ENCODE data around the gene KIAA0753. TPM values are rescaled to one million over a fixed set of nuclear protein-coding genes. Genes with fewer than 3 reads are reported as not detected.

KIAA0753 gene
- polyA plus RNA-seq (2013, experiment 1 of 2): 16.2 TPM
- 19.9 TPM for polyA plus RNA-seq (2013, experiment 2 of 2)

DNA sequence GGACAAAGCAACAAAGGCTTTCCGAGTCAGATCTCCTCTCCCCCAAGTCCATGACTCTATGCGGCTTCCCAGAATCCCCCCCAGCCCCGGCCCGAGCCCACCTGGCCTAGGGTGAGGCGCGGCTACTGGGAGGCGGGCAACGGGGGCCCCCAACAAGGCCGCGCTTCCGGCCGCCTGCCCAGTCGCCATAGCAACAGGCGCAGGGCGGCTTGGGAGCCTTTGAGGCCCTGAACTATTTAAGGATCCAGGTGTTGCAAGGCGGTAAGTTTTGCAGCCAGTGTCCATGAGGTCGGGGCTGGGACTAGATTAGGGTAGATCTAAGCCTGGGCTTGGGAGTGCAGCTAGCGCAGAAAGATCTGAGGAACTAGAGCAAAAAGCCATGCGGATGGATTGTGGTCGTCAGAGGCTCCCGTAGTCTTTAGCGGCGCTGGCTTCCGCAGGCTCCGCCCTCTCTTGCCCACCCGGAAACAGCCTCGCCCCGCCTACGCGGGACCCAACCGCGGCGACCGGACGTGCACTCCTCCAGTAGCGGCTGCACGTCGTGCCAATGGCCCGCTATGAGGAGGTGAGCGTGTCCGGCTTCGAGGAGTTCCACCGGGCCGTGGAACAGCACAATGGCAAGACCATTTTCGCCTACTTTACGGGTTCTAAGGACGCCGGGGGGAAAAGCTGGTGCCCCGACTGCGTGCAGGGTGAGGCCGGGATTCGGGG, at the start of gene KIAA0753, which contains the start of gene TXNDC17:
KIAA0753 (minus strand) TSS at position 176 of the 711 bp plus-strand sequence. CDS start 5,608 bp downstream, outside the sequence.
TXNDC17 (plus strand) TSS at position 525 of the 711 bp plus-strand sequence; CDS start at position 548, 23 bp downstream.
- peak within 1 kb of the TSS; percentile 89 for H3K4me3 ChIP-seq (ENCODE audit: low read length)
- WGBS: under 1% methylated on average over 52 of the region's 52 CpGs
- no peaks in the 10 kb centered on the region for H3K27me3 ChIP-seq (ENCODE audit: insufficient read depth, low read length)
- H3K9ac ChIP-seq (ENCODE audit: low read depth, low read length): peak within 1 kb of the TSS; percentile 93
- H3K9me3 ChIP-seq (ENCODE audit: insufficient read depth, low read depth, low read length): no peaks in the 10 kb centered on the region
- peak within 1 kb of the TSS; percentile 94 for H3K27ac ChIP-seq (ENCODE audit: low read depth, low read length)
- peaks cover 7% of the 10 kb centered on the region; the same call in 1 of the 2 replicates for H3K4me1 ChIP-seq (ENCODE audit: insufficient read depth, low read length)
- peaks cover 35% of the 10 kb centered on the region for H3K36me3 ChIP-seq (ENCODE audit: insufficient read depth, low read length)

DNA sequence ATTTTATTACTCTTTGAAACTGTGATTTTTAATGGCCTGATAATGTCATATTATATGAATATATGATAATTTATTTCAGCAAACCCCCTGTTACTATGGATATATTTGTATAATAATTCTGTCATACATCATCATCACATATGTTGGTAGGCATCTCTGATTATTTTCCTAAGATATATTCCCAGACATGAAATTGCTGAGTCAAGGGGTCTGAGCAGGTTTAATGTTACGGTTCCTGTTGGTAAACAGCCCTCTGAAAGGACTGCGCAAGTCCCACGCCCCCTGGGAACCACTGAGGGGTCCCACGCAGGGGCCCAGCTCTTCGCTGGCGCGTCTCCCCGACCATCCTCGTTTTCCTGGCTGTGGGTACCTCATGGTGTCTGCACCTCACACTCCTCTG, 48.4 kb upstream of the KIAA0753 start:
- H3K36me3 ChIP-seq (ENCODE audit: insufficient read depth, low read length): no peaks in the 10 kb centered on the region
- no peak overlapping the region for H3K27ac ChIP-seq (ENCODE audit: low read depth, low read length)
- no peaks in the 10 kb centered on the region for H3K9me3 ChIP-seq (ENCODE audit: insufficient read depth, low read depth, low read length)
- 91% methylated on average over 9 of the region's 9 CpGs for WGBS
- no peak overlapping the region for H3K4me3 ChIP-seq (ENCODE audit: low read length)
- H3K9ac ChIP-seq (ENCODE audit: low read depth, low read length): no peak overlapping the region
- no peaks in the 10 kb centered on the region for H3K27me3 ChIP-seq (ENCODE audit: insufficient read depth, low read length)
- no peaks in the 10 kb centered on the region for H3K4me1 ChIP-seq (ENCODE audit: insufficient read depth, low read length)

GRCh38 chr17:6686026-6686425, 45.5 kb upstream of the KIAA0753 start:
- H3K27ac ChIP-seq (ENCODE audit: low read depth, low read length): no peak overlapping the region
- H3K9me3 ChIP-seq (ENCODE audit: insufficient read depth, low read depth, low read length): no peaks in the 10 kb centered on the region
- H3K9ac ChIP-seq (ENCODE audit: low read depth, low read length): no peak overlapping the region
- H3K27me3 ChIP-seq (ENCODE audit: insufficient read depth, low read length): no peaks in the 10 kb centered on the region
- H3K4me1 ChIP-seq (ENCODE audit: insufficient read depth, low read length): no peaks in the 10 kb centered on the region
- H3K36me3 ChIP-seq (ENCODE audit: insufficient read depth, low read length): no peaks in the 10 kb centered on the region
- no peak overlapping the region for H3K4me3 ChIP-seq (ENCODE audit: low read length)
- 92% methylated on average over 4 of the region's 4 CpGs for WGBS

- H3K4me1 ChIP-seq (ENCODE audit: insufficient read depth, low read length): no peaks in the 10 kb centered on the region
- WGBS: 93% methylated on average over 14 of the region's 14 CpGs
- no peaks in the 10 kb centered on the region for H3K27me3 ChIP-seq (ENCODE audit: insufficient read depth, low read length)
- H3K36me3 ChIP-seq (ENCODE audit: insufficient read depth, low read length): no peaks in the 10 kb centered on the region
- no peak overlapping the region for H3K9ac ChIP-seq (ENCODE audit: low read depth, low read length)
- H3K4me3 ChIP-seq (ENCODE audit: low read length): no peak overlapping the region
- no peaks in the 10 kb centered on the region for H3K9me3 ChIP-seq (ENCODE audit: insufficient read depth, low read depth, low read length)
- H3K27ac ChIP-seq (ENCODE audit: low read depth, low read length): no peak overlapping the region
These were observed 44.6 kb upstream of the KIAA0753 start for GRCh38 chr17:6684881-6685767.

GRCh38 chr17:6684460-6684783, 43.9 kb upstream of the KIAA0753 start:
- Histone ChIP-seq H3K27ac (ENCODE audit: low read depth, low read length) (no peak overlapping the region), H3K4me3 (ENCODE audit: low read length) (no peak overlapping the region), H3K36me3 (ENCODE audit: insufficient read depth, low read length) (no peaks in the 10 kb centered on the region), H3K27me3 (ENCODE audit: insufficient read depth, low read length) (no peaks in the 10 kb centered on the region), H3K9ac (ENCODE audit: low read depth, low read length) (no peak overlapping the region), H3K9me3 (ENCODE audit: insufficient read depth, low read depth, low read length) (no peaks in the 10 kb centered on the region), H3K4me1 (ENCODE audit: insufficient read depth, low read length) (no peaks in the 10 kb centered on the region)
- 77% methylated on average over 7 of the region's 7 CpGs for WGBS

DNA sequence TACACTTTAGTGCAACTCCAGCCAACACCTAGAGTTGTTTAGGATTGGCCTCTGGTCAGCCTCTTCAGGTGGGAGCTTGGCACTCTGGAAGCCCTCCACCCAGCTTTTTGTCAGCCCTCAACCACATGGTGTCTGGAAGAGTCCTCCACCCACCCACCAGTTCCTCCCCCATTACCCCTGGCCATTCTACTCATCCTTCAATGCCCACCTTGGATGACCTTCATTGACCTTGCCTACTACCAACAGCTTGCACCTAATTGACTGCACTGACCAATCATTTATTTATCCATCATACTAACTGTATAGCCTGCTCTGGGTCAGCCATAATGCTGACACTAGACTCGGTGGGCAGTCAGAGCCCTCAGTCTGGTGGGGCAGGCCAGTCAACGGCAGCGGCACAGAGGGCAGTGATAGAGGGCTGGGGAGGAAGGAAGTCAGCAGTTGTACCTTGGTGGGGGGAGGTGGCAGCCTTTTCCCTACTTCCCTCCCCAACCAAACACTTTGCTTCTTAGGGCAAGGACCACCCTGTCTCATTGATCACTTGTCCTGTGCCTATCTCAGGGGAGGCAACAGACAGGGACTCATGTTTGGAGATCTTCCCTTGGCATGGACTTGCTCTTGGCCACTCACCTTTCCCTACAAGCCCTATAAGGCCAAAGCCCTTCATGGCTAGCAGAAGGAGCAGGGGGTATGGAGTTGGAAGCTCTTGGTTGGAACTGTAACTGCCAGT, 43.4 kb upstream of the KIAA0753 start:
- Histone ChIP-seq H3K9me3 (ENCODE audit: insufficient read depth, low read depth, low read length) (no peaks in the 10 kb centered on the region), H3K27me3 (ENCODE audit: insufficient read depth, low read length) (no peaks in the 10 kb centered on the region), H3K27ac (ENCODE audit: low read depth, low read length) (no peak overlapping the region), H3K36me3 (ENCODE audit: insufficient read depth, low read length) (no peaks in the 10 kb centered on the region), H3K4me1 (ENCODE audit: insufficient read depth, low read length) (no peaks in the 10 kb centered on the region), H3K9ac (ENCODE audit: low read depth, low read length) (no peak overlapping the region), H3K4me3 (ENCODE audit: low read length) (no peak overlapping the region)
- whole genome bisulfite sequencing: 87% methylated on average over 3 of the region's 3 CpGs

DNA sequence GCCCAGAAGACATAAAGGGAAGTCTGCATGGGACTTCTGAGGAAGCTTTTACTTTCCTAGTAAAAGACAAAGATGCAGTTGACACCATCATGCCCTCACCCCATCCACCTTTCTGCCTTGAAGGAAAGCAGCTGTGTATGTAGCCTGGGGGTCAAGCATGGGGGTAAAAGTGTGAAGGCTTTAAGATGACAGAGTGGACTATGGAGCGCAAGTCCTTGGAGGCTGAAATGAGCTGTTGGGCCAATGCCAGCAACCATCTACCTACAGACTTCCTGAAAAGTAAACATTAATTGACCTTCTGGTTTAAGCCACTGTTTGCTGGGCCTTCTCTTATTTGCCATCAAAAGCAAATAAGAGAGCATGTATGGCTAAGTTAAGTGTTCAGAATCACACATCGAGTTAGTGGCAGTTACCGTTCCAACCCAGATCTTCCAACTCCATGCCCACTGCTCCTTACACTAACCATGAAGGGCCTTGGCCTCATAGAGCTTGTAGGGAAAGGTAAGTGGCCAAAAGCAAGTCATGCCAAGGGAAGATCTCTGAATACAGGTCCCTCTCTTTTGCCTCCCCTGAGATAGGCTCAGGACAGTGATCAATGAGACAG, 42.7 kb upstream of the KIAA0753 start:
- Histone ChIP-seq H3K4me1 (ENCODE audit: insufficient read depth, low read length) (no peaks in the 10 kb centered on the region), H3K27ac (ENCODE audit: low read depth, low read length) (no peak overlapping the region), H3K4me3 (ENCODE audit: low read length) (no peak overlapping the region), H3K36me3 (ENCODE audit: insufficient read depth, low read length) (no peaks in the 10 kb centered on the region), H3K9ac (ENCODE audit: low read depth, low read length) (no peak overlapping the region), H3K9me3 (ENCODE audit: insufficient read depth, low read depth, low read length) (no peaks in the 10 kb centered on the region), H3K27me3 (ENCODE audit: insufficient read depth, low read length) (no peaks in the 10 kb centered on the region)
- WGBS: 100% methylated on average over 1 of the region's 3 CpGs

GRCh38 chr17:6682339-6682738, 41.8 kb upstream of the KIAA0753 start:
- no peak overlapping the region for H3K4me3 ChIP-seq (ENCODE audit: low read length)
- H3K9ac ChIP-seq (ENCODE audit: low read depth, low read length): no peak overlapping the region
- 94% methylated on average over 4 of the region's 4 CpGs for WGBS
- H3K4me1 ChIP-seq (ENCODE audit: insufficient read depth, low read length): no peaks in the 10 kb centered on the region
- no peaks in the 10 kb centered on the region for H3K9me3 ChIP-seq (ENCODE audit: insufficient read depth, low read depth, low read length)
- no peaks in the 10 kb centered on the region for H3K36me3 ChIP-seq (ENCODE audit: insufficient read depth, low read length)
- no peak overlapping the region for H3K27ac ChIP-seq (ENCODE audit: low read depth, low read length)
- no peaks in the 10 kb centered on the region for H3K27me3 ChIP-seq (ENCODE audit: insufficient read depth, low read length)

DNA sequence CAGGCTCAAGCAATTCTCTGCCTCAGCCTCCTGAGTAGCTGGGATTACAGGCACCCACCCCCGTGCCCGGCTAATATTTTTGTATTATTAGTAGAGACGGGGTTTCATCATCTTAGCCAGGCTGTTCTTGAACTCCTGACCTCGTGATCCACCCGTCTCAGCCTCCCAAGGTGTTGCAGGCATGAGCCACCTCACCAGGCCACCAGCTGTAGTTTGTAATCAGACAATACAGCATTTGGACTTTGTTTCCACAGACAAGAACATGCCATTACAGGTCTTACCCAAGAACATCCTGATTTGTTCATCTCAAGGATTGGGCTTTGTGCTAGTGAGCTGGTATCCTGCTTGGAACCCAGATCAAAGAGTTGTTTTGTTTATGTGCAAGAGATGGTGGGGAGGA, 41.2 kb upstream of the KIAA0753 start:
- H3K9me3 ChIP-seq (ENCODE audit: insufficient read depth, low read depth, low read length): no peaks in the 10 kb centered on the region
- H3K27ac ChIP-seq (ENCODE audit: low read depth, low read length): no peak overlapping the region
- no peaks in the 10 kb centered on the region for H3K27me3 ChIP-seq (ENCODE audit: insufficient read depth, low read length)
- no peak overlapping the region for H3K9ac ChIP-seq (ENCODE audit: low read depth, low read length)
- H3K4me1 ChIP-seq (ENCODE audit: insufficient read depth, low read length): no peaks in the 10 kb centered on the region
- WGBS: 94% methylated on average over 5 of the region's 5 CpGs
- H3K4me3 ChIP-seq (ENCODE audit: low read length): no peak overlapping the region
- no peaks in the 10 kb centered on the region for H3K36me3 ChIP-seq (ENCODE audit: insufficient read depth, low read length)

- WGBS: 92% methylated on average over 4 of the region's 4 CpGs
- no peak overlapping the region for H3K4me3 ChIP-seq (ENCODE audit: low read length)
- no peaks in the 10 kb centered on the region for H3K9me3 ChIP-seq (ENCODE audit: insufficient read depth, low read depth, low read length)
- no peak overlapping the region for H3K27ac ChIP-seq (ENCODE audit: low read depth, low read length)
- H3K27me3 ChIP-seq (ENCODE audit: insufficient read depth, low read length): no peaks in the 10 kb centered on the region
- H3K9ac ChIP-seq (ENCODE audit: low read depth, low read length): no peak overlapping the region
- no peaks in the 10 kb centered on the region for H3K36me3 ChIP-seq (ENCODE audit: insufficient read depth, low read length)
- H3K4me1 ChIP-seq (ENCODE audit: insufficient read depth, low read length): no peaks in the 10 kb centered on the region
These were observed 40.7 kb upstream of the KIAA0753 start for GRCh38 chr17:6681176-6681575.
